Embryonic facial prominence (tissue), 1 donor: Measurements from ENCODE around the gene ULBP2.
"Not testable (repeated sequence)": the region's sequence is repeated elsewhere in the genome, so short reads cannot be mapped to it uniquely, and the experiment has no call there.

Source experiments
- DNase-seq: peaks from one replicate; pipeline ENCODE4 v3.0.0-alpha.2; 2016; ENCODE audit errors: extremely low spot score

The ULBP2 gene

GRCh38 chr6:149909701-149910470 is 31.9 kb upstream of the ULBP2 start:
- no peak for DNase-seq

GRCh38 chr6:149910721-149911151 is 31.1 kb upstream of the ULBP2 start:
- DNase-seq: no peak

- DNase-seq: not testable (repeated sequence)
These were observed 29.1 kb upstream of the ULBP2 start for GRCh38 chr6:149912680-149913079.

- DNase-seq: no peak
These were observed 28.7 kb upstream of the ULBP2 start for GRCh38 chr6:149913085-149913484.

- DNase-seq: no peak
These were observed 28.1 kb upstream of the ULBP2 start for GRCh38 chr6:149913540-149914240.

GRCh38 chr6:149915970-149916865 is 25.6 kb upstream of the ULBP2 start:
- no peak for DNase-seq

GRCh38 chr6:149917679-149918078 is 24.1 kb upstream of the ULBP2 start:
- no peak for DNase-seq

- no peak for DNase-seq
These were observed 23.5 kb upstream of the ULBP2 start for GRCh38 chr6:149918151-149918905.

GRCh38 chr6:149919126-149919833 is 22.5 kb upstream of the ULBP2 start:
- not testable (repeated sequence) for DNase-seq

GRCh38 chr6:149919834-149920225 is 22.0 kb upstream of the ULBP2 start:
- DNase-seq: no peak

GRCh38 chr6:149921361-149921760 is 20.5 kb upstream of the ULBP2 start:
- no peak for DNase-seq

- not testable (repeated sequence) for DNase-seq
These were observed 19.7 kb upstream of the ULBP2 start for GRCh38 chr6:149922091-149922490.

GRCh38 chr6:149922642-149923326 is 19.0 kb upstream of the ULBP2 start, which contains the start of gene RAET1G:
RAET1G (minus strand) TSS chr6:149923121; CDS start chr6:149923010, 111 bp downstream.
- peak; percentile 83 for DNase-seq

GRCh38 chr6:149923327-149923986 is 18.4 kb upstream of the ULBP2 start:
- DNase-seq: no peak

- no peak for DNase-seq
These were observed 17.4 kb upstream of the ULBP2 start for GRCh38 chr6:149924206-149924932.

GRCh38 chr6:149924933-149925252 is 16.9 kb upstream of the ULBP2 start:
- no peak for DNase-seq

- no peak for DNase-seq
These were observed 16.4 kb upstream of the ULBP2 start for GRCh38 chr6:149925253-149925973.
